Measurements from ENCODE around the gene CHST8. TPM values are rescaled to one million over a fixed set of nuclear protein-coding genes. Genes with fewer than 3 reads are reported as not detected.

CHST8 gene
- total RNA-seq, 1 donor from 2014 or later: not detected

DNA sequence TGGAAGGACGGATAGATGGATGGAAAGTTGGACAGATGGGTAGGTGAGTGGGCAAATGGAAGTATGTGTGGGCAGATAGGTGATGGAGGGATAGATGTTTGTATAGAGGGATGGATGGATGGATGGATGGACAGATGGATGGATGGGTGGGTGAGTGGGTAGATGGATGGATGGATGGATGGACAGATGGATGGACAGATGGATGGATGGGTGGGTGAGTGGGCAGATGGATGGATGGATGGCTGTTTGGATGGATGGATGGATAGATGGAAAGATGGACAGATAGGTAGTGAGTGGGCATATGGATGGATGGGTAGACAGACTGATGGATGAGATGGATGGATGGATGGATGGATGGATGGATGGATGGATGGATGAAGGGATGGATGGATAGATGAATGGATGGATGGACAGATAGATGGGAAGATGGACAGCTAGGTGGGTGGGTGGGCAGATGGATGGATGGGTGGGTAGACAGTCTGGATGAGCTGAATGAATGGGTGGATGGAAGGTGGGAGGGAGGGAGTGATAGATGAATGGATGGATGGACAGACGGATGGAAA lies 100.1 kb downstream of the CHST8 start:
- DNase-seq (ENCODE audit: low read depth): no peak
- TF ChIP-seq, protein P1, sequence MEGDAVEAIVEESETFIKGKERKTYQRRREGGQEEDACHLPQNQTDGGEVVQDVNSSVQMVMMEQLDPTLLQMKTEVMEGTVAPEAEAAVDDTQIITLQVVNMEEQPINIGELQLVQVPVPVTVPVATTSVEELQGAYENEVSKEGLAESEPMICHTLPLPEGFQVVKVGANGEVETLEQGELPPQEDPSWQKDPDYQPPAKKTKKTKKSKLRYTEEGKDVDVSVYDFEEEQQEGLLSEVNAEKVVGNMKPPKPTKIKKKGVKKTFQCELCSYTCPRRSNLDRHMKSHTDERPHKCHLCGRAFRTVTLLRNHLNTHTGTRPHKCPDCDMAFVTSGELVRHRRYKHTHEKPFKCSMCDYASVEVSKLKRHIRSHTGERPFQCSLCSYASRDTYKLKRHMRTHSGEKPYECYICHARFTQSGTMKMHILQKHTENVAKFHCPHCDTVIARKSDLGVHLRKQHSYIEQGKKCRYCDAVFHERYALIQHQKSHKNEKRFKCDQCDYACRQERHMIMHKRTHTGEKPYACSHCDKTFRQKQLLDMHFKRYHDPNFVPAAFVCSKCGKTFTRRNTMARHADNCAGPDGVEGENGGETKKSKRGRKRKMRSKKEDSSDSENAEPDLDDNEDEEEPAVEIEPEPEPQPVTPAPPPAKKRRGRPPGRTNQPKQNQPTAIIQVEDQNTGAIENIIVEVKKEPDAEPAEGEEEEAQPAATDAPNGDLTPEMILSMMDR (conservative IDR thresholded peaks at IDR 0.05; ENCODE audit: low read depth, low read length): no peak
- no peak overlapping the region for H3K4me3 ChIP-seq (ENCODE audit: low read depth, low read length)

DNA sequence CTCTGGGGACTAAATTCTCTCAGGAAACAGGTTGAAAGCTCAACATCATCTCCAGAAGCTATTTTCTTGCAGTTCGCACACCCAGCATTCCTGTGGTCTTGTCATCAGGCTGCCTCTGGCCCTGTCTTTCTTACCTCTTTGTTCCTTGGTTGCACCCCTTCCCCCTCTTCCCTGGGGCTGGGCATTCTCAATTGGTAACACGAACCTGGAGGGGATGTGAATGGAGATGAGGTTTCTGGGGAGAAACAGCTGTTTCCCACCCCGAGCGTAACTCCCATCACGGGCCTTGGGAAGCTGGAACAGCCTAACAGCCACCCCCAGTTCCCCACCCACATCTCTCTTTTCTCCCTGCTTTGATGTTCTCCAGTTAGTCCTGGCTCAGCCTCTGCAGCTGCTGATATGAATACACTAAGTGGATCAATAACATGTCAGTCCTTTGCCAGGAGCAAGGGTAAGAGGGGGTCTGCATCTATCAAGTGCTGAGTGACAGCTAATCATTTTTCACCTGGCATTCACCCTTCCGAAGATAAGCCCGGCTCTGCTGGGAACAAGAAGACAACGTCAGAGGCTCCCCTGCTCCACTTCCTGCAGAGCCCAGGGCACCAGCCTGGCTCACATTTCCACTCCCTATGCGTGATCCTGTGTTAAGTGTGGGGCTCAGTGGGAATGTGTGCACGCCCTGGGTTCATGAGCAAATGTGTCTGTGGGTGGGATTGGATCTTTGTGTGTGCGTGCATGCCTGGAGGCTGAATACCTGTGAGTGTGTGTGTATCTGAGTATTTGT lies 100.9 kb downstream of the CHST8 start:
- DNase-seq (ENCODE audit: low read depth): no peak
- no peak overlapping the region for H3K4me3 ChIP-seq (ENCODE audit: low read depth, low read length)
- TF ChIP-seq, protein P1 (conservative IDR thresholded peaks at IDR 0.05; ENCODE audit: low read depth, low read length): no peak

DNA sequence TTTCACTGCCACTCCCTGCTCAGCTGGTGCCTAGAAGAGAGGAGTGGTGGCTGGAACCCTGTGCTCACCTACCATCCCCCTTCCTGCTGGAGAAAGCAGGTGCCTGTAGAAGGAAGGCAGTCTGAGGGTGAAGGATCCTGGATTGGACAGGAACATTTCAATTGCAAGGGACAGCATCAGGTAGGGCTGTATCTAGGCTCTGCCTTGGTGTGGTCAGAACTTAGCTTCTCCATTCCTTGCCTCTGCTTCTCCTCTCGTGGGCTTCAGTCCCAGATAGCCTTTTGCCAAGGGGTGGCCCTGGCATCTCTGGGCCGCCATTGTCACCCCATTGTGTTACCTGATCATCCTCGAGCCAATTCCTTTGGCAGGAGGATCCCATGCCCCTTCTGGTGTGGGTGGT lies 101.8 kb downstream of the CHST8 start:
- no peak for DNase-seq (ENCODE audit: low read depth)
- no peak overlapping the region for H3K4me3 ChIP-seq (ENCODE audit: low read depth, low read length)
- TF ChIP-seq, protein P1 (conservative IDR thresholded peaks at IDR 0.05; ENCODE audit: low read depth, low read length): no peak

DNA sequence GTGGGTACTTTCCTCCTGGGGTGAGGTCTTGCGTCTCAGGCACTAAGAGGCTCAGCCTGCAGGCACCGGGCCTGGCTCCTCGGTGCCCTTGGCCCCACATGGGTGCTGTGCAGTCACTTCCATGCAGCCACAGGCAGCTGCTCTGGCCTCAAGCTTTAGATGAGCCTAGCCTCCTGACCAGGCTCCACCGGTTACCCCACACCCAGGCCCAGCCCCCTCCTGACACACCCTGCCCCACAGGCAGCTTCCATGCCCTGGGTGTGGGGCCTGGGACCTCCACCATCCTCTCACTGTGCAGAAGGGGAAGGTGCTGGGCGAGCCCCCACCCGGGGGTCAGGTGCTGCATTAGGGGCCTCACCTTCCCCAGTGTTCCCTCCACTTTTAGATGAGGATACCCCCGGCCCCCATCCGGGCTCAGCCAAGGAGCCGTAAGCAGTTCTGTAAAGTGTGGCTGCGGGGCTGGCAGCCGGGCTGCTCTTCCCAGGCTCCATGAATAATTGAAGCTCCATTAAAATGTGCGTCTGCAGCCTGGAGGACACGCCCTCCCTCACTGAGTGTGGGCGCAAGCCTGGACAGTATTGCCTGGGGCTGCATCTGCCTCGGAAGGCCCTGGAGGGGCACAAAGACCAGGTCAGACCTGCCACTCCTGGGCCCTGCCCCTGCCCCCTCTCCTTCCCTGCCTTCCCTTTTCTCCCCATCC lies 102.4 kb downstream of the CHST8 start:
- TF ChIP-seq, protein P1 (conservative IDR thresholded peaks at IDR 0.05; ENCODE audit: low read depth, low read length): no peak
- DNase-seq (ENCODE audit: low read depth): no peak

GRCh38 chr19:33724721-33725060 lies 102.9 kb downstream of the CHST8 start:
- no peak for DNase-seq (ENCODE audit: low read depth)
- no peak overlapping the region for H3K4me3 ChIP-seq (ENCODE audit: low read depth, low read length)
- TF ChIP-seq, protein P1 (conservative IDR thresholded peaks at IDR 0.05; ENCODE audit: low read depth, low read length): no peak

More for the DNA sequence above, 102.4 kb downstream of the CHST8 start:
- no peak overlapping the region for H3K4me3 ChIP-seq (ENCODE audit: low read depth, low read length)

- no peak overlapping the region for H3K4me3 ChIP-seq (ENCODE audit: low read depth, low read length)
- TF ChIP-seq, protein P1 (conservative IDR thresholded peaks at IDR 0.05; ENCODE audit: low read depth, low read length): no peak
- no peak for DNase-seq (ENCODE audit: low read depth)
These were observed 103.8 kb downstream of the CHST8 start for GRCh38 chr19:33725567-33725966.

All from epithelial cell of proximal tubule (primary cell).